ENCODE data around the gene FBXL13. TPM values are rescaled to one million over a fixed set of nuclear protein-coding genes. Genes with fewer than 3 reads are reported as not detected.

FBXL13 gene
- polyA plus RNA-seq, 1 donor, result 4.3 TPM

- DNase-seq, result no peak
Observed at GRCh38 chr7:102892631-102893278, 181.8 kb downstream of the FBXL13 start.

DNA sequence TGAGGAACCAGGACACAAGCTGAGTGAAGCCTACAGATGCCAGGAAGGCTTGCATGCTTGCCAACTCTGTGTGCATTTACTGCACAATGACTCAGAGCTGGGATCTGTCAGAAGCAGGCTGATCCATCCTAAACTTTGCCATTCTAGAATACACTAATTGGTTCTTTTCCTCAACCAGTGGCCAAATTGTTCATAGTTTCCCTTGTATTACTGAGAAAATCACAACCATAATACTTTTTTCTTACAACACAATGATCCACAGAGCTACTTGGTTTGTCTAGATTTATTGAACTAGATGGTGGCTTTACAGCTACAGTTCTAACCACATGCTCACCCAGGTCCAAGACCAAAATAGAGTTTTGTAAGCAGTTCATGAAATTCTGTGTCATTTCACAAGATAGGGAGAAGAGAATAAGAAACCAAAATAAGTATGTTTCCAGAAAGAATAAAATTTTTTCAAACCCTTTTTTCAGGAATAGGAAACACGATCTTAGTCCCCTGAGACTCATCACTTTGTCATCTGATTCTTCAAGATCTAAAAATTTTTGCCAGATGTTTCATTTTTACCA, 182.8 kb downstream of the FBXL13 start:
- no peak for DNase-seq

DNA sequence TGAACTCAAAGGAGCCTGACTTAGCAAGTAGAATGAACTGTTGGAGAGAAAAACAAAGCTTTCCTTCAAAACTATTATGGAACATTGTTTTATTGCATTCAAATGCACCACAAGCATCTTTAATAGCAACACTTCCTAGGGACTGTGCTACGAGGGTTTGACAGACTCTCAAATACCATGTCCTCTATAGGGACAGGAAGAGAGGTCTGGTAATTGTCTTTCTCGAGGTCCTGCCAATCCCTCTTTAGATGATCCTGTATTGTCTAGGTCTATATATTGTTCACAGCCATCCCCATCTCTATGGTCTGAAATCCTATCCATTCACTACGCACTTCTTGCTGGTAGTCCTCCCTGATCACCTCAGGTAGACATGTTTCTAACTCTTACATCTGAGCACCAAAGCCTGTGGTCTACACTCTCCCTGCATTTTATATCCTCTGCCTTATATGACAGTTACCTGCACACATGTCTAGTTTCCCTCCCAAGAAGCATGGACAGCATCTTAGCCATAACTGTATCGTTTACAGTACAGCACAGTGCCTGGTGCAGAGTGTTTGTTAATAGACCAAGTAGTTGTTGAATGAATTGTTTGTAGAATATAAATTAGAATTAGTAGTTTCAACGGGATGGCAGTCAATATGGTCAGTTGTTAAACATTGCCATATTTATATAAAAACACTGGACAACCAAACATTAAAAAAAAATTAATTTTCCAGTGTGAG, 183.5 kb downstream of the FBXL13 start:
- DNase-seq, result no peak

DNA sequence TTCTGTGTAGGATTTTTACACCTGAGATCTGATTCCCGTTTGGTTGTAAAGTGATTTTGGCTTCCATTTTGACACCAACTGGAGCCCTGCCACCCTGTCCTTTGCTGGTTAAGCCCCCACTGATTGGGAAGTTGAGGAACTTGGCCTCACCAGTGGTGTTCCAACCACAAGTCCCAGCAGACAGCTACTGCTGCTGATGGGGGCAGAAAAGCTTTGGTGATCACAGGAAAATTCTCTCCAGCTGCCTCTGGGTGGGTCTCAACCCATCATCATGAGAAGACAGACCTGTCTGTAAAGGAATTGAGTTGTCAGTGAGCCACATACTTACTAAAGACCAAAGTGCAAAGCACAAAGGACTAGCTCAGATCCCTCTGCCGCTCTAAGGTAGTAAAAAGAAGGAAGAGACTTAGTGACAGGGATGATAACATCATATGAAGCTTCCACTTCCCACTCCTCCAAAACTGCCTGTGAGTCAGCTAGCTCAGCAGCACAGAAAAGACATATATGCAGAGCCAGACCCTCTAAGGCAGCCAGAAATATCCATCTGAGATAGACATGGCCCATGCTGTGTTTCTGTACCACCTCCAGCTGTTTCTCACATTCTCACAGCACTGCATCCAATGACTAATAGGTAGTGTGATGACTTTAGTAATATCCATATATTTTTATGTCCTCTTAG, 184.2 kb downstream of the FBXL13 start:
- DNase-seq, result no peak

- no peak for DNase-seq
Observed at GRCh38 chr7:102889851-102890250, 184.7 kb downstream of the FBXL13 start.

GRCh38 chr7:102888561-102889233, 185.9 kb downstream of the FBXL13 start:
- DNase-seq, result no peak

- DNase-seq, result no peak
Observed at GRCh38 chr7:102883098-102883860, 191.3 kb downstream of the FBXL13 start.

- DNase-seq, result no peak
Observed at GRCh38 chr7:102875700-102876295, 198.8 kb downstream of the FBXL13 start.

GRCh38 chr7:102874966-102875365, 199.6 kb downstream of the FBXL13 start:
- DNase-seq, result no peak

DNA sequence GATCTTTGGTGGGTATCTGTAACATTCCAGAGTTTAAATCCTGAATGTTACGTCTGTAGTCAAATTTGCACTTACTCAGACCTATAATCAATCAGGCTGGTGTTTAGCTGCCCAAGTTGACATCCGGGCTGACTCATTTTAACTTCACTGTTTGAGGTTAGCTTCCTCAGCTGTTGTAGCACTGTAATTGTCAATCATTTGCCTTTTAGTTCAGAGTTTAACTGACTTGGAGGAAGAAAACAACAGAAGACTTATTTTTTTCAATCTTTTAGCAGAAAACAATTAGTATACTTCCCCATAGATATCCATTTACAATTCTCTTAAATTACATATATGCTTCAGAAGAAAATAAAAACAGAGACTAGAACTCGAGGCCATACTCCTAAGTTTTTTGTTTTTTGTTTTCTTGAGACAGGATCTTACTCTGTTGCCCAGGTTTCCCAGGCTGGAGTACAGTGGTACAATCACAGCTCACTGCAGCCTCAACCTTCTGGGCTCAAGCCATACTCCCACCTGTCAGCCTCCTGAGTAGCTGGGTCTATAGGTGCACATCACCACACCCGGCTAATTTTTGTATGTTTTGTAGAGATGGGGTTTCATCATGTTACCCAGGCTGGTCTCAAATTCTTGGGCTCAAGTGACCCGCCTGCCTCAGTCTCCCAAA, 200.3 kb downstream of the FBXL13 start:
- no peak for DNase-seq

DNA sequence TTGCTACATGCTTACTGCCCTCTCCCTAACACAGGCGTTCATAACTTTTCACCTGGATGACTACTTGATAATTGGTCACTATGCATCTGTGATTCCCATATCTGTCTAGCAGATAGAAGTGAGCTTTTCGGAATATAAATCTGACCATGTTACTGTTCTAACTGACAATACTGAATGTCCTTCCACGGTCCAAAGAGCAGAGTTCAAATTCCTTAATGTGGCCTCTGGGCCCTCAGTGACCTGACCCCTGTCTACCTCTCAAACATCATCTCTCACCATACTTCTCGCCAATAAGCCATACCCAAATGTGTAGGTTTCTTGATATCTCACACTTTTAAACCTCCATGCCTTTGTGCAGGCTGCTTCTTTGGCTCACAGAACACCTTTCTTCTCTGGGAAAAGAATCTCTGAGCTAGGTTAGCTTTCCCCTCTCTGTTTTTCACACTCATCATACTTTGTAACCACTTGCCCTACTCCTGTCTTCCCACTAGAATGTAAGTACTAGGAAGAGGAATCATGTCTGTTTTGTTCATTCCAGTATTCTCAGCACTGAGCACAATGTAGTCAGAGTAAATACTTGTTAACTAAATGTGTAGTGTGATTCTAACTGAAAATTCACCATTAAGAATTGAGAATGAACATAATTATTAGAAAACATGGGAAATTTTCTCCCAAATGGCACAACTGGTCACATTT, 201.0 kb downstream of the FBXL13 start:
- no peak for DNase-seq

DNA sequence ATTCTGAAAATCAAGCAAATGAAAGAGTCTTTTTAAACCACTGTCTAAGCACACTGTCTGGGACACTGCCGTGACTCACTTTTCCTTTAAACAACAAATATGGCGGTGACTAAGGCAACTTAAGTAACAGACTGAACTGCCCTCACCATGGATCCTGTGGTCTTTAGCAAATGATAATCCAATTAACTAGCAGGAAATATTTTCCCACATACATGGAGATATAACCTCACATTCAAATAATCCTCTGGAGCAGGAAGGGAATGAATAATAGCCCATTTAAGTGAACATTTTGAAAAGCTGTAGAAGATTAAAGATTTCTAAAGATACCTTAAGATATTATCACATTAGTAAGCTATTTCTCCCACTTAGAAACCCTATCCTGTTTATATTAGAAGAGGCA, 202.1 kb downstream of the FBXL13 start:
- DNase-seq, result no peak

- no peak for DNase-seq
Observed at GRCh38 chr7:102869195-102869594, 205.4 kb downstream of the FBXL13 start.

- no peak for DNase-seq
Observed at GRCh38 chr7:102866535-102867215, 207.9 kb downstream of the FBXL13 start.

- no peak for DNase-seq
Observed at GRCh38 chr7:102864958-102865357, 209.6 kb downstream of the FBXL13 start.

GRCh38 chr7:102860351-102860811, 214.2 kb downstream of the FBXL13 start:
- DNase-seq, result peak; percentile 47

- no peak for DNase-seq
Observed at GRCh38 chr7:102859799-102860125, 214.8 kb downstream of the FBXL13 start.

- no peak for DNase-seq
Observed at GRCh38 chr7:102859084-102859798, 215.4 kb downstream of the FBXL13 start.

DNA sequence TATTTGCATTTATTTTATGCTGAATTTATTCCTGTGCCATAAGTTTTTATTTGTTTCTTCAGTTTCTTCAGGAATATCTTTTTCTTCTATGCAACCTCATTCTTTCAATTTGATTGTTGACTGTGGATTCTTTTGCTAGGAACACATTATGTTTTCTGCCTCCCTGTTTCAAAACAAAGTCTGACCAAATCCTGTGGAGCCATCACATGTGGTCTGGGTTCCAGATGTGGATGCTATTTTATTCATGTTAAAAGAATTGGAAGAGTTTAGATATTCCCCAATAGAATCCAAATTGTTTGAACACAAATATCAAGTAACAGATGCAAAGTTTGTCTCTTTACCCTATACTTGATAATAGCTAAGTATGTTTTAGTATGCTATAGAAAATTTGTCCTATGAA, 218.6 kb downstream of the FBXL13 start:
- DNase-seq, result no peak
